ENCODE data around the gene STAC3. TPM values are rescaled to one million over a fixed set of nuclear protein-coding genes. Genes with fewer than 3 reads are reported as not detected.
A peak's percentile ranks its signal among the peaks of the same experiment; 100 is the strongest.

The STAC3 gene
- total RNA-seq, 1 experiment from 2014 or later: 3.3 TPM

DNA sequence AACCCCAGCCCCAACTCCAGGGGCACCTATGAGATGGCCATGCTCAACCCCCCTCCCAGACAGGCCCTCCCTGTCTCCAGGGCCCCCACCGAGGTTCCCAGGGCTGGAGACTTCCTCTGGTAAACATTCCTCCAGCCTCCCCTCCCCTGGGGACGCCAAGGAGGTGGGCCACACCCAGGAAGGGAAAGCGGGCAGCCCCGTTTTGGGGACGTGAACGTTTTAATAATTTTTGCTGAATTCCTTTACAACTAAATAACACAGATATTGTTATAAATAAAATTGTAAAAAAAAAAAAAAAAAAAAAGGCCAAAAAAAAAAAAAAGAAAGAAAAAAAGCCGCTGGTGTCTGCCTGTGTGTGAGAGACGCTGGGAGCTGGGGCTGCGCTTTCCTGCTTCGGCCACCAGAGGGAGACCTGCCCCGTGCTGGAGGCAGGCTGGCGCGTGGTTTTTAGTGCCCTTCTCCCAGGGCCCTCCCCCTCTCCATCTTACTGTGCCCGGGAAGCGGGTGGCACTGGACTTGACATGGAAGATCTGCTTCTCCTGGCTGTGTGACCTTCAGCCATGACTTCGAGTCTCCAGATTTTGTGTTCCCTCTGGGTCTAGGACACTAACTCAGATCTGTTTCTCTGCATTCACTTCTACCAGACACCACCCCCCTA is 37.8 kb downstream of the STAC3 start:
- CTCF ChIA-PET: interaction anchor here (0.6 to 8.5 kb wide), 51 partner anchors 12 to 1058 kb away, joined by 3 to 415 read pairs (median 4); partner anchors contain the start of genes GLI1, INHBE, LRP1 and SHMT2
- POLR2A ChIA-PET: interaction anchor here (0.7 to 3.0 kb wide), 9 partner anchors 11 to 242 kb away, joined by 4 to 18 read pairs (median 8); partner anchors contain the start of genes INHBE and SHMT2
- no peak for TF ChIP-seq TCF7 (CRISPR knock-in tag; IDR thresholded peaks at IDR 0.05; ENCODE audit: low read depth)
- TF ChIP-seq, protein P1, sequence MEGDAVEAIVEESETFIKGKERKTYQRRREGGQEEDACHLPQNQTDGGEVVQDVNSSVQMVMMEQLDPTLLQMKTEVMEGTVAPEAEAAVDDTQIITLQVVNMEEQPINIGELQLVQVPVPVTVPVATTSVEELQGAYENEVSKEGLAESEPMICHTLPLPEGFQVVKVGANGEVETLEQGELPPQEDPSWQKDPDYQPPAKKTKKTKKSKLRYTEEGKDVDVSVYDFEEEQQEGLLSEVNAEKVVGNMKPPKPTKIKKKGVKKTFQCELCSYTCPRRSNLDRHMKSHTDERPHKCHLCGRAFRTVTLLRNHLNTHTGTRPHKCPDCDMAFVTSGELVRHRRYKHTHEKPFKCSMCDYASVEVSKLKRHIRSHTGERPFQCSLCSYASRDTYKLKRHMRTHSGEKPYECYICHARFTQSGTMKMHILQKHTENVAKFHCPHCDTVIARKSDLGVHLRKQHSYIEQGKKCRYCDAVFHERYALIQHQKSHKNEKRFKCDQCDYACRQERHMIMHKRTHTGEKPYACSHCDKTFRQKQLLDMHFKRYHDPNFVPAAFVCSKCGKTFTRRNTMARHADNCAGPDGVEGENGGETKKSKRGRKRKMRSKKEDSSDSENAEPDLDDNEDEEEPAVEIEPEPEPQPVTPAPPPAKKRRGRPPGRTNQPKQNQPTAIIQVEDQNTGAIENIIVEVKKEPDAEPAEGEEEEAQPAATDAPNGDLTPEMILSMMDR (IDR thresholded peaks at IDR 0.05): peak; percentile 87
- no peak for TF ChIP-seq OVOL2 (CRISPR knock-in tag; IDR thresholded peaks at IDR 0.05; ENCODE audit: borderline replicate concordance)
- no peak for TF ChIP-seq ZBTB21 (CRISPR knock-in tag; IDR thresholded peaks at IDR 0.05; ENCODE audit: borderline replicate concordance)
- no peak for TF ChIP-seq NFYB (CRISPR knock-in tag; conservative IDR thresholded peaks at IDR 0.05; ENCODE audit: low read depth)
- no peak for TF ChIP-seq ZNF425 (CRISPR knock-in tag; conservative IDR thresholded peaks at IDR 0.05)
- 0 out of 2 replicates have a peak, but pooled peaks have one; percentile 32 for TF ChIP-seq HMGXB4 (CRISPR knock-in tag; IDR thresholded peaks at IDR 0.05)
- TF ChIP-seq NR2C2 (CRISPR knock-in tag; IDR thresholded peaks at IDR 0.05): no peak
- TF ChIP-seq ATF1 (CRISPR knock-in tag; IDR thresholded peaks at IDR 0.05): 0 out of 2 replicates have a peak, but pooled peaks have one; percentile 36
- no peak for TF ChIP-seq ZNF423 (CRISPR knock-in tag; IDR thresholded peaks at IDR 0.05)
- TF ChIP-seq ZBTB43 (CRISPR knock-in tag; IDR thresholded peaks at IDR 0.05): no peak
- TF ChIP-seq USF2 (CRISPR knock-in tag; IDR thresholded peaks at IDR 0.05): no peak
- no peak for TF ChIP-seq FOXP4 (CRISPR knock-in tag; IDR thresholded peaks at IDR 0.05)
- no peak for TF ChIP-seq TEAD4 (CRISPR knock-in tag; IDR thresholded peaks at IDR 0.05)
- TF ChIP-seq, protein P2, sequence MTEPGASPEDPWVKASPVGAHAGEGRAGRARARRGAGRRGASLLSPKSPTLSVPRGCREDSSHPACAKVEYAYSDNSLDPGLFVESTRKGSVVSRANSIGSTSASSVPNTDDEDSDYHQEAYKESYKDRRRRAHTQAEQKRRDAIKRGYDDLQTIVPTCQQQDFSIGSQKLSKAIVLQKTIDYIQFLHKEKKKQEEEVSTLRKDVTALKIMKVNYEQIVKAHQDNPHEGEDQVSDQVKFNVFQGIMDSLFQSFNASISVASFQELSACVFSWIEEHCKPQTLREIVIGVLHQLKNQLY (CRISPR knock-in tag; IDR thresholded peaks at IDR 0.05): no peak
- no peak for TF ChIP-seq FOXP1 (CRISPR knock-in tag; IDR thresholded peaks at IDR 0.05; ENCODE audit: borderline replicate concordance)
- Mint-ChIP-seq H3K36me3 (peaks cover 9% of the 10 kb centered on the region), H3K4me3 (peak overlapping the region; percentile 53), H3K27me3 (ENCODE audit: low read depth) (peaks cover 44% of the 10 kb centered on the region), H3K4me1 (peaks cover 35% of the 10 kb centered on the region), H3K27ac (peak overlapping the region; percentile 79; the same call in 1 of the 2 replicates), H3K9me3 (no peaks in the 10 kb centered on the region)
- DNase-seq (ENCODE audit: low spot score): peak; percentile 87
- ATAC-seq: peak; percentile 14
